NT2/D1 (cell line): ENCODE measurements around the gene C22orf42.

Source experiments
- YY1 ChIP-seq: IDR thresholded peaks from 2 replicates; pipeline ENCODE4 v1.6.1; 2011; ENCODE audit not compliant: insufficient read length, insufficient read depth
- ZNF274 ChIP-seq: IDR thresholded peaks from 2 replicates; pipeline ENCODE4 v1.6.1; 2011; ENCODE audit warnings: mild to moderate bottlenecking, low read depth, low read length

DNA sequence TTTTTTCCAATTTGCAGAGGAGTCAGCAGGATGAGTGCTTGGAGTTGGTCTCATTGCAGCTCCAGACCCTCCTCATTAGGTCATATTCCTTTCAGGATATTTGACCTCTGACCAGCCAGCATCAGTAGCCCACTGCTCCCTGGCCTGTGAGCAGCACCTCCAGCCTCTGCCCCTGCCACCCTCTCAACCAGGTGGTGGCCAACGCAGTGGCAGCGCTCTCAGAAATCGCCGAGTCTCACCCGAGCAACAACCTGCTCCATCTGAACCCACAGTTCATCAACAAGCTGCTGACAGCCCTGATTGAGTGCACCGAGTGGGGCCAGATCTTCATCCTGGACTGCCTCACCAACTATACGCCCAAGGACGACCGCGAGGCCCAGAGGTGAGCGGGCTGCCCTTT is 27.0 kb downstream of the C22orf42 start:
- TF ChIP-seq YY1 (no peak), ZNF274 (no peak)
